Subcutaneous adipose tissue (tissue), 4 donors: Measurements from ENCODE around the gene NEURL2. TPM values are rescaled to one million over a fixed set of nuclear protein-coding genes. Genes with fewer than 3 reads are reported as not detected.

Experiments
- CTCF ChIP-seq: fragments of 450-650 bp; IDR thresholded peaks from one replicate; pipeline ENCODE4 v1.5.1; 2016; ENCODE audit warnings: low read depth, mild to moderate bottlenecking, control low read depth, antibody characterized with exemption, moderate library complexity
- total RNA-seq, 4 donors: library from RNA; depleted of rRNA; stranded (reverse); fragments of >200 nt; gene quantifications; one replicate each; pipeline ENCODE4 v1.1.0, GENCODE V29; 2016

Gene NEURL2
- total RNA-seq, 4 donors from 2014 or later: 2.3 to 15.1 (median 10.0) TPM

- TF ChIP-seq CTCF: no peak
These were observed 33.6 kb upstream of the NEURL2 start for GRCh38 chr20:45924391-45925261.

- TF ChIP-seq CTCF: no peak
These were observed 30.6 kb upstream of the NEURL2 start for GRCh38 chr20:45921337-45922189.

GRCh38 chr20:45920462-45921336 lies 29.7 kb upstream of the NEURL2 start:
- no peak for TF ChIP-seq CTCF

GRCh38 chr20:45919542-45920399 lies 28.8 kb upstream of the NEURL2 start:
- no peak for TF ChIP-seq CTCF

GRCh38 chr20:45918779-45919537 lies 27.9 kb upstream of the NEURL2 start:
- TF ChIP-seq CTCF: no peak

- TF ChIP-seq CTCF: no peak
These were observed 27.3 kb upstream of the NEURL2 start for GRCh38 chr20:45918182-45918737.
